Gastroesophageal sphincter (tissue), 4 donors: Measurements from ENCODE around the gene ACSL4. TPM values are rescaled to one million over a fixed set of nuclear protein-coding genes. Genes with fewer than 3 reads are reported as not detected.
"Not testable (repeated sequence)": the region's sequence is repeated elsewhere in the genome, so short reads cannot be mapped to it uniquely, and the experiment has no call there.

ENCODE experiments used
- ATAC-seq: fragments of 150-250 bp; one replicate; pipeline ENCODE4 v1.9.1; 2016; ENCODE audit warnings: mild to moderate bottlenecking, moderate library complexity
- H3K27ac ChIP-seq, 4 donors: fragments of 200-600 bp; sonication (generic) in 3 of 4; 1 replicate in 3 of 4; 2 replicates in 1 of 4; pipeline ENCODE4 v1.5.1; 2016 to 2019
- H3K27me3 ChIP-seq: fragments of 200-600 bp; sonication (generic); one replicate; pipeline ENCODE4 v1.5.1; 2019
- H3K36me3 ChIP-seq, 2 donors: fragments of 200-600 bp; sonication (generic); one replicate each; pipeline ENCODE4 v1.5.1; 2019; ENCODE audit warnings: control low read depth in 1 of 2
- H3K4me1 ChIP-seq, 3 donors: fragments of 200-600 bp; sonication (generic); 1 replicate in 2 of 3; 2 replicates in 1 of 3; pipeline ENCODE4 v1.5.1; 2016 to 2019; ENCODE audit warnings: control low read depth in 2 of 3
- H3K4me3 ChIP-seq, 2 donors: fragments of 200-600 bp; sonication (generic); one replicate each; pipeline ENCODE4 v1.5.1; 2019; ENCODE audit warnings: mild to moderate bottlenecking in 1 of 2, moderate library complexity in 1 of 2
- H3K9me3 ChIP-seq, 3 donors: fragments of 200-600 bp; sonication (generic); one replicate each; pipeline ENCODE4 v1.5.1; 2017 to 2019; ENCODE audit warnings: control low read depth in 2 of 3
- EP300 ChIP-seq: sonication (generic); formaldehyde crosslinking; IDR thresholded peaks from one replicate; pipeline ENCODE4 v1.6.1; 2017; ENCODE audit warnings: antibody characterized with exemption, mild to moderate bottlenecking
- POLR2A ChIP-seq, 2 donors: fragments of 450-650 bp; IDR thresholded peaks; one replicate each; pipeline ENCODE4 v1.6.1; 2017; ENCODE audit warnings: antibody characterized with exemption in 2 of 2, mild to moderate bottlenecking in 2 of 2, moderate library complexity in 1 of 2
- POLR2AphosphoS5 ChIP-seq: sonication (generic); formaldehyde crosslinking; IDR thresholded peaks from one replicate; pipeline ENCODE4 v1.6.1; 2017; ENCODE audit warnings: antibody characterized with exemption
- WGBS, 2 donors: methylation state at CpG; one replicate each; pipeline ENCODE4 v1.1.5; 2018; ENCODE audit warnings: low coverage in 1 of 2; 5-methylcytosine and 5-hydroxymethylcytosine counted together
- total RNA-seq, 4 donors: library from RNA; depleted of rRNA; stranded (reverse); fragments of >200 nt; gene quantifications; one replicate each; pipeline ENCODE4 v1.1.0, GENCODE V29; 2016
- TF ChIP-seq, protein P1 (sequence below), 4 experiments: fragments of 200-600 bp in 2 of 4; fragments of 450-650 bp in 2 of 4; sonication (generic) in 1 of 4; IDR thresholded peaks; one replicate each; pipeline ENCODE4 v1.5.1; 2017 to 2019; ENCODE audit warnings: antibody characterized with exemption in 4 of 4, mild to moderate bottlenecking in 2 of 4, moderate library complexity in 2 of 4

Gene ACSL4
- total RNA-seq, 4 donors from 2014 or later, result 43.0 to 96.5 (median 53.1) TPM

DNA sequence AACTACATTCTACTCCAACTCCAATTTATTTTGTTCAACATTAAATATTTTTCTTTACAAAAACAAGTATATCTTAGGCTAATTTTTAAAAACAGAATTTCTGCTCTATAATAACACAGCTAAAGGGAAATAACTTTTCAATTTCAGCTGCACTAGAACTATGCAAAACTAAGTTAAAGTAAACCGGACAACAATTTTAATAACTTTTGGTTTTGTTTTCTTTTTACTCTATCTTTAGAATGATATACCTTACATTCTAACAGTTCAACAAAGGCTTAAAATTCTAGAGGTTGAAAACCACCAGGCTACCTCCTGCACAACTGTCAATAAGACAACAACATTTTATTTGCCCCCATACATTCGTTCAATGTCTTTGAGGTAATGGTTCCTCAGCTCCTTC, 89.4 kb downstream of the ACSL4 start:
- ATAC-seq, result no peak
- Histone ChIP-seq H3K4me3 (no peak overlapping the region), H3K36me3 (no peaks in the 10 kb centered on the region), H3K9me3 (no peaks in the 10 kb centered on the region), H3K4me1 (no peaks in the 10 kb centered on the region), H3K27ac (no peak overlapping the region), H3K27me3 (no peaks in the 10 kb centered on the region)
- TF ChIP-seq POLR2A (IDR thresholded peaks at IDR 0.05), result no peak
- TF ChIP-seq, protein P1, sequence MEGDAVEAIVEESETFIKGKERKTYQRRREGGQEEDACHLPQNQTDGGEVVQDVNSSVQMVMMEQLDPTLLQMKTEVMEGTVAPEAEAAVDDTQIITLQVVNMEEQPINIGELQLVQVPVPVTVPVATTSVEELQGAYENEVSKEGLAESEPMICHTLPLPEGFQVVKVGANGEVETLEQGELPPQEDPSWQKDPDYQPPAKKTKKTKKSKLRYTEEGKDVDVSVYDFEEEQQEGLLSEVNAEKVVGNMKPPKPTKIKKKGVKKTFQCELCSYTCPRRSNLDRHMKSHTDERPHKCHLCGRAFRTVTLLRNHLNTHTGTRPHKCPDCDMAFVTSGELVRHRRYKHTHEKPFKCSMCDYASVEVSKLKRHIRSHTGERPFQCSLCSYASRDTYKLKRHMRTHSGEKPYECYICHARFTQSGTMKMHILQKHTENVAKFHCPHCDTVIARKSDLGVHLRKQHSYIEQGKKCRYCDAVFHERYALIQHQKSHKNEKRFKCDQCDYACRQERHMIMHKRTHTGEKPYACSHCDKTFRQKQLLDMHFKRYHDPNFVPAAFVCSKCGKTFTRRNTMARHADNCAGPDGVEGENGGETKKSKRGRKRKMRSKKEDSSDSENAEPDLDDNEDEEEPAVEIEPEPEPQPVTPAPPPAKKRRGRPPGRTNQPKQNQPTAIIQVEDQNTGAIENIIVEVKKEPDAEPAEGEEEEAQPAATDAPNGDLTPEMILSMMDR (IDR thresholded peaks at IDR 0.05), result no peak
- no peak for TF ChIP-seq EP300
- TF ChIP-seq POLR2AphosphoS5, result no peak
- WGBS, 2 donors, result 88 to 93% methylated on average over 2 of the region's 2 CpGs

DNA sequence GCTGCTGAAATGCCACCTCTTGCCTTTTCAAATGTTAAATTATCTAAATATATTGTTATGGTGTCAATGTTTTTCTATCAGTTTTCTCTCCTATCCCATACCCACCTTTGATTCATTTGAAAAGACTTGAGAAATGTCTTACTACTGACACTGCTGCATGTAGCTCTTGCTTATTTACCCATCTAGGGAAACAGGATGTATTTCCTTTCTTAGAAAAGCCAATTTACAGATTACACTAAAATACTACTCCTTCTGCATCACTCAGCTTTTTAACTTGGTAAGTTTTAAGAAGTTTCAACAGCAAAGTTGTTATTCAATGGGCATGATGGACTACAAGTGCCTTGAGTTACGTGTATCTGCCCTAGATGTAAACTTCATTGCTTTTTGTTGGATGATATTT, 94.9 kb downstream of the ACSL4 start:
- no peak for TF ChIP-seq POLR2A (IDR thresholded peaks at IDR 0.05)
- no peak for TF ChIP-seq EP300
- TF ChIP-seq, protein P1 (IDR thresholded peaks at IDR 0.05), result no peak
- TF ChIP-seq POLR2AphosphoS5, result no peak
- Histone ChIP-seq H3K27ac (no peak overlapping the region), H3K36me3 (no peaks in the 10 kb centered on the region), H3K4me1 (no peaks in the 10 kb centered on the region), H3K4me3 (no peak overlapping the region), H3K9me3 (no peaks in the 10 kb centered on the region), H3K27me3 (no peaks in the 10 kb centered on the region)
- WGBS, 2 donors, result 80% methylated on average over 1 of the region's 1 CpG; no CpG with 5 or more reads in 1 of the 2 donors
- no peak for ATAC-seq

DNA sequence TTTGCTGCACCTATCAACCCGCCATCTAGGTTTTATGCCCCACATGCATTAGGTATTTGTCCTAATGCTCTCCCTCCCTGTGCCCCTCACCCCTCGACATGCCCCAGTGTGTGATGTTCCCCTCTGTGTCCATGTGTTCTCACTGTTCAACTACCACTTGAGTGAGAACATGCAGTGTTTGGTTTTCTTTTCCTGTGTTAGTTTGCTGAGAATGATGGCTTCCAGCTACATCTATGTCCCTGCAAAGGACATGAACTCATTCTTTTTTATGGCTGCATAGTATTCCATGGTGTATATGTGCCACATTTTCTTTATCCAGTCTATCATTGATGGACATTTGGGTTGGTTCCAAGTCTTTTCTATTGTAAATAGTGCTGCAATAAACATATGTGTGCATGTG, 95.6 kb downstream of the ACSL4 start:
- 100% methylated on average over 2 of the region's 2 CpGs; no CpG with 5 or more reads in 1 of the 2 donors for WGBS, 2 donors
- H3K27me3 ChIP-seq, H3K4me1 ChIP-seq, H3K36me3 ChIP-seq, H3K4me3 ChIP-seq, H3K27ac ChIP-seq, H3K9me3 ChIP-seq, ATAC-seq: not testable (repeated sequence)

DNA sequence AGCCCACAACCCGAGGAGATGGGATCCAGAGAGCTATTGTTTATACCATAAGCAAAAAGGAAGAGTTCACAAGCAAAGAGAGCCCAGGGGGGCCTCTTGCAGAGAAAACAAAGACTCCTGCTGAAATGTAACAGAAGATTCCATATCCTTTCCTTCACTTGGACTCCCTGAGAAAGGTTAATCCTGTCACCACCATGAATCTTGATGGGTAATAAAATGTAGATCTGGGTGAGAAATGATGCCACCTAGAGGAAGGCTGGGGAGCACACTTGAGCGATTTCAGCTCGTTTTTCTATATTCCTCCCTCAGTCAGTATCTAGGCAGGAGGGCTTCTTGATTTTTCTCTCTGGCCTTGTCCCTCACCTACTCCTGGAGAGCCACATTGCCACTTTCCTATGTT, 97.9 kb downstream of the ACSL4 start:
- no peak for ATAC-seq
- WGBS, 2 donors, result 8 to 63% methylated on average over 1 to 2 of the region's 3 CpGs
- H3K9me3 ChIP-seq, result no peaks in the 10 kb centered on the region
- H3K4me3 ChIP-seq, result no peak overlapping the region
- H3K4me1 ChIP-seq, result no peaks in the 10 kb centered on the region
- no peak overlapping the region for H3K27ac ChIP-seq
- no peaks in the 10 kb centered on the region for H3K36me3 ChIP-seq
- no peaks in the 10 kb centered on the region for H3K27me3 ChIP-seq
- no peak for TF ChIP-seq EP300
- TF ChIP-seq, protein P1 (IDR thresholded peaks at IDR 0.05), result peak in 1 of 4 experiments; percentile 38

DNA sequence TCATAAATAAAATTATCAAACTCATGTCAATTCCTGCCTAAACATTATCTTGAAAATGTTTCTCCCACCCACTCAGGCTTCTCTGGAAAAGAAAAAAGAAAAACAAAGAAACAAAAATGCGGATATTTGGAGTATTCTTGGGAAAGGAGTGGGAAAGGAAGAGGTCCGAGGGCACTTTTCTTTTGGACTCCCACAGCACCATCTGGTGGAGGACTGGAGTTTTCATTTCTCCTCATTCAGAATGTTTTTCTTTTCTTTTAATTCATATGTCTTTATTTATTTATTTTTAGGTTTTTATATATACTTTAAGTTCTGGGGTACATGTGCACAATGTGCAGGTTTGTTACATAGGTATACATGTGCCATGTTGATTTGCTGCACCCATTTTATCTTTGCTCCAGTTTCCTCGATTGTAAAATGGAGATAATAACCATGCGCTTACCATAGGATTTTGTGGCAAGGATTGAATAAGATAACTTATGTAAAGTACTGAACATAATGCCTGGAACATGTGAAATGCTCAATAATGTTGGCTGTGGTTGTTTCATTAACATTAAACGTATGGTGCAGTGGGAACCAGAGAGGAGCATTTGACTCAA, 100.1 kb downstream of the ACSL4 start:
- no peaks in the 10 kb centered on the region for H3K4me1 ChIP-seq
- 23 to 45% methylated on average over 3 to 5 of the region's 5 CpGs for WGBS, 2 donors
- no peaks in the 10 kb centered on the region for H3K36me3 ChIP-seq
- H3K4me3 ChIP-seq, result no peak overlapping the region
- no peaks in the 10 kb centered on the region for H3K9me3 ChIP-seq
- TF ChIP-seq POLR2A (IDR thresholded peaks at IDR 0.05), result no peak
- TF ChIP-seq, protein P1 (IDR thresholded peaks at IDR 0.05), result peak in 1 of 4 experiments; percentile 21
- ATAC-seq, result no peak
- H3K27ac ChIP-seq, result no peak overlapping the region
- no peaks in the 10 kb centered on the region for H3K27me3 ChIP-seq
